Glomerular endothelial cell (primary cell): ENCODE measurements around the gene MPHOSPH8. TPM values are rescaled to one million over a fixed set of nuclear protein-coding genes. Genes with fewer than 3 reads are reported as not detected.
"Not testable (repeated sequence)": the region's sequence is repeated elsewhere in the genome, so short reads cannot be mapped to it uniquely, and the experiment has no call there.

Experiments used
- DNase-seq: peaks from one replicate; pipeline ENCODE4 v3.0.0-alpha.2; 2011; ENCODE audit warnings: low read depth, low spot score; ENCODE audit errors: extremely low read depth
- total RNA-seq: library from RNA; depleted of rRNA; stranded (reverse); fragments of >200 nt; gene quantifications from 2 replicates; pipeline ENCODE4 v1.2.3, GENCODE V29; 2015

MPHOSPH8 gene
- total RNA-seq, 1 donor from 2014 or later: 26.7 TPM

DNA sequence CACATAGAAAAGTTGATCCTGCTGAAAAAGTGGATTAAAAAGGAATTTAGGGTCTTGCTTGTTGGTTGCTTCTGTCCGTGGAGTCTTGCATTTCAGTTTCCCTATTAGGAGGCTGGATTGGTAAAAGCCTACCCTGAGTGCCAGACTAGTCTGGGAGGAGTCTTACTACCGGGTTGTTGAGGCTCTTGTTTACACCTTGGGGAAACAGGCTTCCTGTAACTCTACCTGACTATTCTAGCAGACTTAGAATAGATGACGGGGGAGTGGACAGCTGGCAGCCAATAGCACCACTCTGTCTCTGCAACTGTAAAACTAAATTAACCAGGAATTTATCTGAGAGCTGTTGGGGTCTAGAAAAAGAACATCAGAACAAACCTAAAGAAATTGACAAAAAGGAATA, 11.3 kb upstream of the MPHOSPH8 start:
- DNase-seq: no peak

DNA sequence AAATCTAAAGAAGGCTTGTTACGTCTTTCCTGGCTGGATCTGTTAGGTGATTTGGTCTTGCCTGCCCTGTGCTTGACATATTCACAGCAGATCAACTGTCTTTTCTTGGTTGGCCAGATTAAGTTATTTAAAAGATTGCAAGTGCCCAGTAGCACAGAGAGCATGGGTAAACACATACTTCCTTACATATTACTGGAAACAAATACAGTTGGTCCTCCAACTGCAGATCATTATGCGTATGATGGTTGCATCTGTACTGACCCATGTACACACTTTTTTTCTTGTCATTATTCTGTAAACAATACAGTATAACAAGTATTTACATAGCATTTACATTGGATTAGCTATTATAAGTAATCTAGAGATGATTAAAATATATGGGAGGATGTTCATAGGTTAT, 9.2 kb upstream of the MPHOSPH8 start:
- no peak for DNase-seq

DNA sequence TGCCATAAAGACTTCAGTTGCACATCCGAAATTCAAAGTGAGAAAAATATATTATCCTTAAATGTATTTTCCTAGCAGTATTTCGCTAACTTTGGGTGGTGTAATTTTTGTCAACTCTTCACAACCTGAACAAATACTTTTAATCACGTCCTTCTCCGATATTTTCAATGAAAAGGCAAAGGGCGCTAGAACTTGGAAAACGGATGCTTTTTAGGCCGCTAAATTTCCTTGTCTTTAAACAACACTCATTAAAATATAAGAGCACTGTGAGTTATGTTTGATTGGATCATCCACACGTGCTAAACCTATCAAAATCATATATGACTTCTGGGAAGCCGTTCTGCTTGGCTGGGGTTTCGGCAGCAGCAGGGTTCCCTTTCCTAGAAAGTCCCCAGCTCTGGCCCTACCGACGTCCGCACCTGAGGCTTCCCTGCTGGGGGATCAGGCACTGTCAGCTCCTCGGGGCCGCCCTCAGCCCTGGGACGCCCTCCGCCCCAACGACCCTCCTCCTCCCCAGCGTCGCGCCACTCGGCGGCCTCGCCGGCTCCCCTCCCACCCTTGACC, 462 bp upstream of the MPHOSPH8 start:
- DNase-seq: no peak

DNA sequence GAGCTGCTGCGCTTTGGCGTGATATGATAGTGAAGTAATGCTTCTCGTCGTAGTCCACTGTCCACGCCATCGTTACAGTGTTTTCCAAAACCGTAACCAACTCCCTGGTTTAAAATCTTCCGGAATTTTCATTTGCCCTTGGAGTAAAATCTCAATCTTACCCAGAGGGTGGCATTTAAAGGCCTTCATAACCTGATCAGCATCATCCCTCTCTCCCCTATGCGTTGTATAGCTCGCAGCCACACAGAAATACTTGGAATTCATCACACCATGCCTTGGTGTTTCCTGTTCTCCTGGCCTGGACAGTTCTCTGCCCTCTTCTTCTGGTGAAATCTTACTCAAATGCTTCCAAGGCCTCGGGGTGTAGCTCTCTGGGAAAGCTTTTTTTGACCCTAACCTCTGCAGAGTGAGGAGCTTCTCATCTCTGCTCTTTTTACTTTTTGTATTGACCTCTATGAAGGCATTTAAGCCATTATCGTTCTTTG, 839 bp downstream of the MPHOSPH8 start:
- no peak for DNase-seq

DNA sequence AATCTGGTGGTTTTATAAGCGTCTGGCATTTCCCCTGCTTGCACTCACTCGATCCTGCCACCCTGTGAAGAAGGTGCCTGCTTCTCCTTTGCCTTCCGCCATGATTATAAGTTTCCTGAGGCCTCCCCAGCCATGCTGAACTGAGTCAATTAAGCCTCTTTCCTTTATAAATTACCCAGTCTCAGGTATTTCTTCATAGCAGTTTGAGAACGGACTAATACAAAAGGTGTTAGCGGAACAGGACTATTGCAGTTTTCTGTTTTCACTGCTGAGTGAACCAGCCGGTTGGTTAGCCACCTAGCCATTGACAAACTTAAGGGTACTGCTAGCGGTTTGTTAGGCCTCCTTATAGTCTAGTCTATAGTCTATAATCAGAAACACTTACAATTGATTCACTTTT, 2.5 kb downstream of the MPHOSPH8 start:
- DNase-seq: not testable (repeated sequence)

DNA sequence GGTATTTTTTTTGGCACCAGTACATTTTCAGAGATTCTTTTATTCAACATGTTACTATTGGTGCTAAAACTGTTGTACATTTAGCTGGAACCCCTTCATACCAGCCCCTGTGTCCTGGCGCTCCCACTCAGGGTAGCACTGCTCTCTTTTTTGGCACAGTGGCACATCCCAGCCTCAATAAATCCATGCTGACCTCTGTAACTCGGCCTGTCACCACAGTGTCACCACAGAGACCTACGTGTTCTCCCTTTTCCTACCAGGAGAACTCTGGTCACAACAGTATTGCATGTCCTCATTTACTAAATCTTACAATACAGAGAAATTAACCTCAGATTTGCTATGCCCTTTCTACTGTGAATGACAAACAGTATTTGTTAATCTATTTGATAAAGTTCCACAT, 10.2 kb downstream of the MPHOSPH8 start:
- no peak for DNase-seq

DNA sequence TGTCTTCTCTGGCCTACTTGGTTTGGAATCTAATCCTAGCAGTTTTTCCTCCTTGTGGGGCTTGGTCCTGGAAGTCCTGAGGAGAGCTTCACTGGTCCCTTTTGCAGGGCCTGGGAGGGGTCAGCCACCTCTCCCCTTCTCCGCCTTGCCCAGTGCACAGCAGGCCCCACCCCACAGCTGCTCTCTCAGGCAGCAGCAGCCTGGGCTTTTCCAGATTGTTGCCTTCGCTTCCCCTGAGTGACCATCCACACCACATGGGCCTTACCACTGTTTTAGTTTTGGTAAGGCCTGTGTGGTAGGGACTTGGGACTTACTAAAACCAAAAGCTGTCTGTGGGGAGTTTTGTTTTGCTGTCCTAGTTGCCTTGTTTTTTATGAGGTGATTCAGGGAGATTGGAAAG, 11.5 kb downstream of the MPHOSPH8 start:
- no peak for DNase-seq

DNA sequence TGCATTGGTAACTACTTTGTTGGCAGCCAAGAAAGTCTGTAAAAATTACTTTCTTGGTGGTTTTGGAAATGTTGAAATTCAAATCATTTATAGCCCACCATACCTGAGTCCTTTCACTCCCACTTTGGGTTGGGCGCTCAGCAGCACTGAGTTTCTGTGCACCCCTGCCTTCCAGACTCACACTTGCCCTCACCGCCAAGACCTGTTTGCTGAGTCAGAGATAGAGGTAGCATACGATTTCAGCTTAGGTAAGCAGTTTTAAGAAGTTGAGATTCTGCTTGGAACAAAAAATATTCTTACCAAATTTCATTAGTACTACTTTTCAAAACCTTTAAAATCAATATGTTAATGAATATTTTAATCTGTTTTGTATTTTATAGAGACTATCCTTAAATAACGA, 12.6 kb downstream of the MPHOSPH8 start:
- no peak for DNase-seq

DNA sequence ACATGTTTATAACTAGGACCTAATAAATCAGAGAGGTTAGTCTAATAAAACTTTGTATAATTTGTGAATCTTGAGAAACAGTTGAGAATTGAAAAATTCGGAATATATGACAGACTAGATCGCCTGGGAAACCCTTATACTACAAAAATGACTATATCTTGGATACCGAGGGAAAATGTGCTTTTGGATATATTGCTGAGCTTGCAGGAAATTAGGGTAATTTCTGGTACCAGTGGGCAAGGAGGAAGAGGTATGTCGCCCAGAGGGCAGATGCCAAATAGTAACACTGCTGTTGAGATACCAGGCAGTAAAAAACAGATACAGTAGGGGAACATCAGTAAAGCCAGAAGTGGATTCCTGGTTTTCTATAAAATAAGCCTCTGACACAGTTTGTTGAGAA, 17.3 kb downstream of the MPHOSPH8 start:
- no peak for DNase-seq

DNA sequence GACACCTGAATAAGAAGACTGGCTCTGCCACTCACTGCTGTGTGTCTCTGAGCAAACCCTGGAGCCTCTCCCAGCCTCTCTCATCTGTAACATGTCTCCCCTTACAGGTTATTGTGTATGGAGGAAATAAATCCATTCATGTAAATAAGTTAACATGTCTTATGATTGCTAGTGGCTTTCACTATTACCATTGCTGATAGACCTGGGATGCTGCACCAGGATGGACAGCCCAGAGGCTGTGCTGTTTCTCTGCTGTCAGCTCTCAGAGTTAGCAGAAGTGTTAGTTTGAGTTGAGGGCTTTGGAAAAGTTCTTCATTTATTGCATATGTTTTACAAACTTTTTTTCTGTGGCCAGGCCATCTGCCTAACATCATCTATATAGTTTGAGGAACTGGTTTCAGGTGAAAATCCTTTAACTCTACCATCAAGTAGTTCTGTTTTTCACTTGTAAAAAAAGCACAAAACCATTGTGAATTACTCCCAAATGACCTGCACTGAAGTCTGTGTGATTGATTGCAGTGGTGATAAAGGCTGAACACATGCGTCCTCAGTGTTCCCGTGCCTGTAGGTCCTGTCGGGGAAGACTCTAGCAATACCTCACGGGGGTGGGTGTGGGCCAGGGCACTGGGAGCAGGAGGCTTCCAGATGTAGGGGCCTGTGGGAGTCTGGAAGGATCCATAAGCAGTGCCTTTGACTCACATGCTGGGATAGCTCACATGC, 24.6 kb downstream of the MPHOSPH8 start:
- no peak for DNase-seq

DNA sequence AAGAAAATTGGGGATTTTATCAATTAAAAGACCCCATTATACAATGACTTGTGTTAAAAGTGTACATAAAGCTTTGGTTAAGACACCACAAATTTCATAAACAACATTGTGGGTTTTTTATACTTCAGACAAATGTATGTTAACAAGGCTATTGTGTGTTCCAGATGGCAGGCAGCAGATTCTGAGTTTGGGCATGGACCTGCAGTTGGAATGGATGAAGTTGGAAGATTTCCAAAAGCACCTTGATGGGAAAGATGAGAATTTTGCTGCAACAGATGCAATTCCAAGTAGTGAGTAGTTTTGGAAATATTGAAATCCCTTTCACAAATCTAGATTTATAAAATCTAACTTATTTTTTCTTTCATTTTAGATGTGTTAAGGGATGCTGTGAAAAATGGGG, 25.4 kb downstream of the MPHOSPH8 start:
- no peak for DNase-seq

DNA sequence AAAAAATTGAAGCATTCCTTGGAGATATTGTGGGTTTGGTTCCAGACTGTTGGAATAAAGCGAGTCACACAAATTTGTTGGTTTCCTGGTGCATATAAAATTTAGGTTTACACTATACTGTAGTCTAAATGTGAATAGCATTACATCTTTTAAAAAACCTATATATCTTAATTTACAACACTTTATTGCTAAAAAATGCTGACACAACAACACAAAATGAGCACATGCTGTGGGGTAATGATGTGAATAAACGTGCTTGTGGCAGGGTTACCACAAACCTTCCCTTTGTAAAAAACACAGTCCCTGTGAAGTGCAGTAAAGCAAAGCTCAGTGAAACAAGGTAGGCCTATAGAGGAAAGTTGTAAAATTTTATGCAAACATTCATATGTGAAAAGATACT, 27.7 kb downstream of the MPHOSPH8 start:
- no peak for DNase-seq

DNA sequence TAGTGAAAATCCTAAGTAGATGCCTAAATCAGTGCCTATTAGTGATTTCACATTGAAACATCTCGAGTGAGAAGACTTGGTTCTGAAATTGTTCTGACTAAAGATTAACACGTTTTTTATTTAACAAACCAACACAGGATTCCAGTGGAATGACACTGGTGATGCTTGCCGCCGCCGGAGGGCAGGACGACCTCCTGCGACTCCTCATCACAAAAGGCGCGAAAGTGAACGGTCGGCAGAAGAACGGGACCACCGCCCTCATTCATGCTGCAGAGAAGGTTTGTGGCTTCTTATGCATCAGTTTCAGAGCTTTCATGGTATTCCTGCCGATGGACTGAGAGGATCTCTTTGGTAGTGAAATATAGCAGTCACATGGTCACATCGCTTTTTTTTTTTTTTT, 28.1 kb downstream of the MPHOSPH8 start:
- DNase-seq: no peak

DNA sequence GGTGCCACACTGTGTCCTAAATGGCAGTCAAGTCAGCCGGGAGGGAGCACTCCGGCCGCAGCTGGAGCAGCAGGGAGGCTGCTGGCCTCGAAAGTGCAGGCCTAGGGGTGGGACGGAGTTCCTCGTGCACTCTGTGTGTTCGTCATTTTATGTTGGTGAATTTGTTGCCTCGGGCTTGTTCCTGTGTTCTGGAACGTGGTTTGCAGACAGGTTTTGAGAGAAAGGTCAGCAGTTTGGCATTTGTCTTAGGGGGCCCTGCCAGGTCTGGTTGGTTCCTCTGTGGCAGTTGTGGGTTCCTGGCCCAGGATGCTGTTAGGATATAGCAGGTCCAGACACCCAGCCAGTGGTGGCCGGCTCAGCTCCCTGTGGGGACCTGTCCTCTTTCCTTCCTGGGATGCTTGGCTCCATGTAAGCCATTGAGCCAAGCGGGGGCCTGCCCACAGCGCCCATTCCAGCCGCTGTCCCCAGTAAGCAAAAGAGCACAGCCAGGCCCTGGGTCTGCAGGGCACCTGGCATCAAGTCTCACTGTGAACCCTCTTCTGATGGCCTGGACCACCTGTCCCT, 30.0 kb downstream of the MPHOSPH8 start:
- no peak for DNase-seq

DNA sequence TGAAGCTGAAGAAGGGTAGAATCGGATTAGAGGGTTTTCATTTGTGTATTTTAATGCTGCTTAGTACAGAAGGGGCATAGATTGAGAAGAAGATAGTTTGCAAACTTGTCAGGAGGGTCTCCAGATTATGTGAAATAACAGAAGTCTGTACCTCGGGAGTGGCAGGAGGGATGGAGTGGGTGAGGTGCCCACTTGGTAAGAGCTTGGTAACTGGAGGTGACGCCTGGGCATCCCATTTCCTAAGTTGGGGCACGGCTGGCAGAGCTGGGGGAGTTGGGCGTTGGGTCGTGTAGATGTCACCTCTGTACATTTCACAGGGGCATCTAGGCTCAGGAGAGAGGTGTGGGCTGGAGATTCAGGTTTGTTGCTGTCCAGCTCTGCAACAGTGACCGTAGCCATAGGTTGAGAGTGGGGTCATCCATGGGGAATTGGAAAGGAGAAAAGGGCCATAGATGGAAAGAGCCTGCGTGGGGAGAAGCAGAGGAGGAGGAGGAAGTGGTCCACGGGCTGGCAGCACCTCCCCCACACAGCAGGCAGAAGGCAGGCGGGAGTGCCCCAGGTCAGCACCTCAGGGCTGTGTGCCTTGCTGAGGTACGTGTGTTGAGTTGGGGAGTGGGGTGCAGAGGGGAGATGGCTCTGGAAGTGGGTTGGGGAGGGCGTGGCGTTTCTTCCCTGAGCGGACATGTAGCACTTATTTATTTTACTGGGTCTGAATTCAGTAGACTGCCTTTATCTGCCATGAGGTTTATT, 31.2 kb downstream of the MPHOSPH8 start:
- no peak for DNase-seq

DNA sequence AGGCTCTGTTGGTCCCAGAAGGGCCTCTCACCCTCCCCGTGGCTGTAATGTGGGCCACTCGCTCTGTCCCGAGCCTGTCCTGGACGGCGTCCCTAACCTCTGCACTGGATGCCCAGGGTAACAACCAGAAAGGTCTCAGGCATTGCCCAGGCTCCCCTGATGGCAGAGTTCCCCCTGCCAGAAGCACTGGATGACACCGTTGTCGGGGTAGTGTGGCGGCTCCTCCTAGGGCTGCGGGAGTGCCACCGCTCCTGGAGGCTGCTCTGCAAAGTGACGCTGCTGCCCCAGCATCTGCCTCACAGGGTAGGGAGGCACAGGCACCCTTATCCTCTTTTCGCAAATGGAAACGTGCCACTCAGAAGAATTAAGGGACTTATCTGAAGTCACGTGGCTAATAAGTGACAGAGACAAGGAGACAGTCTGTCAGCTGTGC, 32.0 kb downstream of the MPHOSPH8 start:
- no peak for DNase-seq

DNA sequence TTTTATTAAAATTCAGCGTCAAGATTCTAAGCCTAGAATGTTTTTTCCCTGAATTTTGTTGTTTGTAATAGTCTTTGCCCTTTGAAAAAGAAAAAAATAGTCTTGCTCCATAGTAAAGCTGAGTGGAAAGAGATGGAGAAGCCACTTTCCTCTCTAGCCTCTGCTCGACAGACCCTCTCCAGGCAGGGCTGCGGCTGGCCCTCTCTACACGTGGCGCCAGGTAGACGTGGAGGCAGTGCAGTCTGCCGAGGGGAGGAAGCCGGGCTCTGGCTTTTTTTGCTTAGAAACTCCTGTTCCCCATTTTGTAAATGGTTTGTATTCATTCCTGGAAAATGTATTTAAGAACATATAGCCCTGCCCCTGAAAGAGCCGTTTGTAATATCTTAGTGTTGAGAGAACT, 35.3 kb downstream of the MPHOSPH8 start:
- no peak for DNase-seq

DNA sequence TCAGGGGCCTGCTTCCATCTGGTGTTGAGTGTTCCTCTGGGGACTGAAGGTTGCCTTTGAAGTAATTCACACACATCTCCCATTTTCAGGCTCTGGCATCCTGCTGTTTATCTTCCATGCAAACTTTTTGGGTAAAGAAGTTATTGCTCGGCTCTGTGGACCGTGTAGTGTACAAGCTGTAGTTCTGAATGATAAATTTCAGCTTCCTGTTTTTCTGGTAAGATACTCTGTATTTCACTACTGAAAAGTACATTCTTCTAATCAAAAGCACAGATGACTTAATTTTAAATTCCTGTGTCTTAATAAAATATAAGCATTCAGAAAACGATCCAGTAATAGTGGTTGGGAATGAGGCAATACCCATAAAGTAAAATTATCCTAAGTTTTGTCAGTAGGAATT, 36.7 kb downstream of the MPHOSPH8 start:
- DNase-seq: no peak

DNA sequence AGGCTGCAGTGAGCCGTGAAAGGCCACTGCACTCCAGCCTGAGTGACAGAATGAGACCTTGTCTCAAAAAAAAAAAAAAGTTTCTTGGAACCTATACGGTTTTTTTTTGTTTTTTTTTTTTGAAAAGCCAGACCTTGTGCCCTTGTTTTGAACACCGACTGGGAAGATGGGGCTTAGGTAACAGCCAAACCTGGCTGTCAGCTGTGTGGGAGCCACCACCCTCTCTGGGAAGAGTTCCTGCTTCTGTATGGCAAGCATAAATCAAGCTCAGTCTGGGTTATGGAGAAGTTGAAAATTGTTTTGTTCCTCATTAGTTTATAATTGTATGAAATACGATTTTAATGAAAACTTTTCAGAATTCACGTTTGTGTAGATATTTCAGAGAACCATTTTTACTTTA, 39.5 kb downstream of the MPHOSPH8 start:
- no peak for DNase-seq

DNA sequence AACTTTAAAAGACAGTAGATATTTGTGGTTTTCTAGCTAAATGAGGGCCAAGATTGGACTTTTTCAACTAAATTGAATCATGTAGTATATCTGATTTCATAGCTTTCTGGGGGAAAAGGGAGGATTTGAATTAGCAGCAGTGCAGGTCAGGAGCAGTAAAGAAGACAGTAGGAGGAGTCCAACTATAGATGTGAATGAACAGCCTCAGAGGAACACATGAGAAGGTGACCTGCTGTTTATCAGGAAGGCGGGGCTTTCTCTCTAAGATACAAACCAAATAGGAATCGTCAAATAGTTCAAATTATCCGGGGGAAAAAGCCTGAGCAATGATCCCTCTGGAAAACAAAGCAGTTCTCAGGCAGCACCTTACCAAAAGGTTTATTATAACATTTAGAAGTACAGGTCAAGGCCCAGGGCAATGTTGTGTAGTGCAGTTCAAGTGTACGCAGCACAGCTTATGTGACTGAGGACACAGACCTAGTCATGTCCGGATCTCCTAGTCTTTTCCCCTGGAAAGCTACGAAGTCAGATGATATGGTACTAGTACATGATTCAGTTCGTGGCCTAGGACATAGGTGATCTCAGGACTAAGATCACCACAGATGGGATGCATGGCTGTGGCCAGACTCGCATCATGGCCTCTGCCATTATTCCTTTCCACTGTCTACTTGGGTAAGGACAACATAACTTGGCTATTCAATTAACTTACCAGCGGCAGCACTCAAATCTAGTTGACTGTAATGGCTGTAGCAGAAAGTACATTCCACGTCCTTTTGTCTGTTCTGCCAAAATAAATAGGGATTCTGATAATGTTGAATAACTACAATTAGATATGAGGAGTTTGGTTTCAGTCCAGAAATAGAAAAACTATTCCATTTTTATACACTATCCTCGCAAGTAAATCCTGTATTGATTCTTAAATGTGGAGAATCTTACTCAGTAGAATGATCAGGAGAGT, 40.3 kb downstream of the MPHOSPH8 start:
- no peak for DNase-seq

DNA sequence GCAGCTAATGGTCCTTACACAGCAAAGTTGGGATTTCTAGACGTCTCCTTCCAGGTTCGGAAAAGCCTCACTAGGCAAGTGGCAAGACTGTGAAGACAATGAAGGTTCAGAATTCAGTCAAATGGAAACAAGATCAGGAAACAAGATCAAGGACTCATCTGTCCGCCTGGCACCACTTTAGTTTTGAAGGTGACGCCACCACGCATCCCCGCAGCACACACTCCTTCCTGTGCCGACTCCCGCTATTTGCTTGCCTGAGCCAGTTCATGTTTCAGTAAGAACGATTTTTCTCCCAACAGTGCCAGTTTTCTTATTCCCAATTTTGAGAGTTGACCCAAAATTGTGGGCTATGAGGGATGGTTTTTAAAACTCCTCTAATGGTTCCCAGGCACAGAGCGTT, 41.4 kb downstream of the MPHOSPH8 start:
- no peak for DNase-seq
